ENCODE data around the gene PNRC1. TPM values are rescaled to one million over a fixed set of nuclear protein-coding genes. Genes with fewer than 3 reads are reported as not detected.

The PNRC1 gene
- total and polyA plus RNA-seq, 2 experiments from 2014 or later: 35.0 to 38.6 TPM

- no peak for TF ChIP-seq ZNF462 (CRISPR knock-in tag; IDR thresholded peaks at IDR 0.05)
- no peak for TF ChIP-seq EZH2 (IDR thresholded peaks at IDR 0.05; ENCODE audit: low read depth, unreplicated experiment)
These were observed 11.9 kb upstream of the PNRC1 start (continued) for GRCh38 chr6:89068695-89069094.

- H3K4me2 ChIP-seq: no peak overlapping the region
- H3K4me3 Mint-ChIP-seq: no peak overlapping the region
- no peak overlapping the region for H3K4me3 ChIP-seq
- no peaks in the 10 kb centered on the region for H3K27me3 Mint-ChIP-seq (ENCODE audit: insufficient read depth, low read depth, poor library complexity)
- DNase-seq (ENCODE audit: low spot score) (no peak), ATAC-seq (no peak)
- peaks cover 3% of the 10 kb centered on the region; the same call in 1 of the 3 replicates for H3K36me3 Mint-ChIP-seq (ENCODE audit: low read depth)
- no peaks in the 10 kb centered on the region for H3F3A ChIP-seq (replicated peaks; ENCODE audit: low read depth)
- no peaks in the 10 kb centered on the region; the same call in 1 of the 2 replicates for H3K36me3 ChIP-seq (ENCODE audit: insufficient read depth)
- no peak overlapping the region for H2AFZ ChIP-seq
- H3K9me2 ChIP-seq (ENCODE audit: insufficient read depth): no peaks in the 10 kb centered on the region
- H3K79me2 ChIP-seq (replicated peaks; ENCODE audit: insufficient read depth): no peaks in the 10 kb centered on the region
- no peaks in the 10 kb centered on the region for H4K20me1 ChIP-seq (replicated peaks; ENCODE audit: insufficient read depth)
- no peak for TF ChIP-seq ZNF331 (CRISPR knock-in tag; IDR thresholded peaks at IDR 0.05; ENCODE audit: low read depth)
- TF ChIP-seq STAT1 (IDR thresholded peaks at IDR 0.05; ENCODE audit: unreplicated experiment): no peak
- TF ChIP-seq EZH2 (IDR thresholded peaks at IDR 0.05; ENCODE audit: low read depth, unreplicated experiment): no peak
- no peak for TF ChIP-seq ZNF114 (CRISPR knock-in tag; IDR thresholded peaks at IDR 0.05)
- TF ChIP-seq JUNB (IDR thresholded peaks at IDR 0.05; ENCODE audit: unreplicated experiment): no peak
- no peak for TF ChIP-seq REST (IDR thresholded peaks at IDR 0.05; ENCODE audit: unreplicated experiment)
- no peak for TF ChIP-seq CTCF (conservative IDR thresholded peaks at IDR 0.05; ENCODE audit: low read depth in 2 of 2)
- H3K4me1 Mint-ChIP-seq: no peaks in the 10 kb centered on the region; the same call in 2 of the 3 replicates
- H3K27ac Mint-ChIP-seq: no peak overlapping the region
- no peaks in the 10 kb centered on the region for H3K4me1 ChIP-seq (ENCODE audit: insufficient read depth)
- no peaks in the 10 kb centered on the region for H3K27me3 ChIP-seq (ENCODE audit: insufficient read depth)
- peaks cover 13% of the 10 kb centered on the region for H3K9me3 Mint-ChIP-seq
- no peak overlapping the region for H3K27ac ChIP-seq (ENCODE audit: low read depth)
These were observed 10.9 kb upstream of the PNRC1 start for GRCh38 chr6:89069536-89070163.

All from GM23338 (cell line).